GM23248 (cell line): ENCODE results near the gene VGF.

Experiments used
- EZH2 ChIP-seq: fragments of 200-600 bp; sonication (generic); IDR thresholded peaks from 2 replicates; pipeline ENCODE4 v1.6.1; 2018; ENCODE audit warnings: antibody characterized with exemption, mild to moderate bottlenecking; ENCODE audit not compliant: insufficient read depth, poor library complexity, severe bottlenecking
- EZH2phosphoT487 ChIP-seq: fragments of 200-600 bp; sonication (generic); IDR thresholded peaks from 2 replicates; pipeline ENCODE4 v1.6.1; 2018; ENCODE audit warnings: antibody characterized with exemption, moderate library complexity, mild to moderate bottlenecking, low read depth; ENCODE audit not compliant: insufficient read depth

- TF ChIP-seq EZH2 (no peak), EZH2phosphoT487 (no peak)
Measured at GRCh38 chr7:101140746-101141382, 24.5 kb downstream of the VGF start.
